Thyroid gland (tissue), 4 donors: ENCODE measurements around the gene DISC1. TPM values are rescaled to one million over a fixed set of nuclear protein-coding genes. Genes with fewer than 3 reads are reported as not detected.
"Not testable (repeated sequence)": the region's sequence is repeated elsewhere in the genome, so short reads cannot be mapped to it uniquely, and the experiment has no call there.

ENCODE experiments used
- DNase-seq, 2 donors: peaks; one replicate each; pipeline ENCODE4 v3.0.0-alpha.2; 2019
- H3K27ac ChIP-seq, 3 donors: fragments of 200-600 bp; sonication (generic); 1 replicate in 2 of 3; 2 replicates in 1 of 3; pipeline ENCODE4 v1.5.1; 2016 to 2019; ENCODE audit warnings: mild to moderate bottlenecking in 1 of 3, moderate library complexity in 1 of 3
- H3K27me3 ChIP-seq: fragments of 200-600 bp; sonication (generic); one replicate; pipeline ENCODE4 v1.5.1; 2019
- H3K36me3 ChIP-seq, 2 donors: fragments of 200-600 bp; sonication (generic); one replicate each; pipeline ENCODE4 v1.5.1; 2016 to 2019
- H3K4me1 ChIP-seq, 2 donors: fragments of 200-600 bp; sonication (generic); one replicate each; pipeline ENCODE4 v1.5.1; 2017 to 2019
- H3K4me3 ChIP-seq, 3 donors: fragments of 200-600 bp; sonication (generic); replicated peaks in 1 of 3; 1 replicate in 2 of 3; 2 replicates in 1 of 3; pipeline ENCODE4 v1.5.1; 2016; ENCODE audit warnings: mild to moderate bottlenecking in 1 of 3
- H3K9me3 ChIP-seq: fragments of 200-600 bp; sonication (generic); one replicate; pipeline ENCODE4 v1.5.1; 2017
- CTCF ChIP-seq, 6 experiments: fragments of 200-600 bp in 3 of 6; fragments of 450-650 bp in 3 of 6; sonication (generic) in 3 of 6; IDR thresholded peaks; one replicate each; pipeline ENCODE4 v1.5.1; 2016 to 2019; ENCODE audit warnings: antibody characterized with exemption in 6 of 6, mild to moderate bottlenecking in 2 of 6, inconsistent platforms in 1 of 6, moderate library complexity in 1 of 6
- POLR2A ChIP-seq, 2 donors: fragments of 450-650 bp; IDR thresholded peaks; one replicate each; pipeline ENCODE4 v1.6.1; 2017; ENCODE audit warnings: antibody characterized with exemption in 2 of 2, mild to moderate bottlenecking in 2 of 2, moderate library complexity in 1 of 2
- WGBS, 2 donors: methylation state at CpG; one replicate each; pipeline ENCODE4 v1.1.5; 2017; 5-methylcytosine and 5-hydroxymethylcytosine counted together
- intact Hi-C: fragments of 100-400 bp; cut with DNase I; formaldehyde crosslinking; loops from one replicate; pipeline ENCODE4 v1.15.1; 2023
- total RNA-seq, 4 donors: library from RNA; depleted of rRNA; stranded (reverse); fragments of >200 nt; gene quantifications; one replicate each; pipeline ENCODE4 v1.2.3, GENCODE V29; 2016

Gene DISC1
- total RNA-seq, 4 donors from 2014 or later, result 6.9 to 17.7 (median 9.8) TPM

DNA sequence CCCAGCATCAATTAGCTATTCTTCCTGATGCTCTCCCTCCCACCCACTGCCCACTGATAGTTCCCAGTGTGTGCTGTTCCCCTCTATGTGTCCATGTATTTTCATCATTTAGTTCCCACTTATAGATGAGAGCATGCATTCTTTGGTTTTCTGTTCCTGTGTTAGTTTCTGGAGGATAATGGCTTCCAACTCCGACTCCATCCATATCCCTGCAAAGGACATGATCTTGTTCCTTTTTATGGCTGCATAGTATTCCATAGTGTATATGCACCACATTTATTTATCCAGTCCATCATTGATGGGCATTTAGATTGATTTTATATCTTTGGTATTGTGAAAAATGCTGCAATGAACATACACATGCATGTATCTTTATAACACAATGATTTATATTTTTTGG, 30.2 kb downstream of the DISC1 start:
- Histone ChIP-seq H3K4me1 (no peaks in the 10 kb centered on the region), H3K4me3 (no peak overlapping the region), H3K9me3 (no peaks in the 10 kb centered on the region), H3K27ac (no peak overlapping the region), H3K36me3 (no peaks in the 10 kb centered on the region), H3K27me3 (no peaks in the 10 kb centered on the region)
- 92 to 94% methylated on average over 1 of the region's 1 CpG for WGBS, 2 donors
- TF ChIP-seq POLR2A (IDR thresholded peaks at IDR 0.05) (no peak), CTCF (IDR thresholded peaks at IDR 0.05) (no peak)
- intact Hi-C loops, result no loop called here
- DNase-seq, result no peak

GRCh38 chr1:231658223-231658622, 31.6 kb downstream of the DISC1 start:
- H3K4me1 ChIP-seq, DNase-seq, H3K36me3 ChIP-seq, H3K27me3 ChIP-seq, intact Hi-C loops, H3K4me3 ChIP-seq, H3K9me3 ChIP-seq, H3K27ac ChIP-seq: not testable (repeated sequence)
- 100% methylated on average over 1 of the region's 1 CpG for WGBS, 2 donors

- DNase-seq, result no peak
- Histone ChIP-seq H3K9me3 (no peaks in the 10 kb centered on the region), H3K27me3 (no peaks in the 10 kb centered on the region), H3K4me1 (no peaks in the 10 kb centered on the region), H3K4me3 (no peak overlapping the region), H3K36me3 (no peaks in the 10 kb centered on the region), H3K27ac (no peak overlapping the region)
- no peak for TF ChIP-seq CTCF (IDR thresholded peaks at IDR 0.05)
- no peak for TF ChIP-seq POLR2A (IDR thresholded peaks at IDR 0.05)
- intact Hi-C loops, result no loop called here
- 100% methylated on average over 3 of the region's 3 CpGs for WGBS, 2 donors
These were observed 33.6 kb downstream of the DISC1 start for GRCh38 chr1:231660198-231660597.

DNA sequence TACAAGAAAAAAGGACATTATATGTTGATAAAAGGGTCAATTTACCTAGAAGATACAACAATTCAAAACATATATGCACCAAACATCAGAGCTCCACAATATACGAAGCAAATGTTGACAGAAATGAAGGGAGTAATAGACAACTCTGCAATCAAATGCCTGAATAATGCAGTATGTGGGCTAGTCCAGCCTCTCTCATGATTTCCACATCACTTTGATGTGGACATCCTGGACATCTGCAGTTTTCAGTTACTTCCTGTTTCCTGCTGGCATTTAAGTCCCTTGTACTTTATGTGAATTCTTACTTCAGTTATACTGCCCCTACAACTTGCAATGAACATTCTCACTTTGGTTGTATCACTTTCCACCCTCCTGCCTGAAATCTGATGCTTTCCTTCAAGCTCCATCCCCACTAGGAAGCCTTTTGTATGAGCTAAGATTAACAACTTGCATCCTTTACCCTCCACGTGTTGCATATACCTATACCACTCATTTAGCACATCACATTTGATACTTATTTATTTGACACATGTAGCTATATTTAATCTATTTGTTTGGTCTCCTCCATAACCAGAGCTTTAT, 36.7 kb downstream of the DISC1 start:
- intact Hi-C loops, result no loop called here
- 82 to 85% methylated on average over 2 of the region's 2 CpGs for WGBS, 2 donors
- Histone ChIP-seq H3K27me3 (no peaks in the 10 kb centered on the region), H3K4me3 (no peak overlapping the region), H3K9me3 (no peaks in the 10 kb centered on the region), H3K4me1 (no peaks in the 10 kb centered on the region), H3K36me3 (no peaks in the 10 kb centered on the region), H3K27ac (no peak overlapping the region)
- TF ChIP-seq CTCF (IDR thresholded peaks at IDR 0.05), result no peak
- TF ChIP-seq POLR2A (IDR thresholded peaks at IDR 0.05), result no peak
- no peak for DNase-seq

DNA sequence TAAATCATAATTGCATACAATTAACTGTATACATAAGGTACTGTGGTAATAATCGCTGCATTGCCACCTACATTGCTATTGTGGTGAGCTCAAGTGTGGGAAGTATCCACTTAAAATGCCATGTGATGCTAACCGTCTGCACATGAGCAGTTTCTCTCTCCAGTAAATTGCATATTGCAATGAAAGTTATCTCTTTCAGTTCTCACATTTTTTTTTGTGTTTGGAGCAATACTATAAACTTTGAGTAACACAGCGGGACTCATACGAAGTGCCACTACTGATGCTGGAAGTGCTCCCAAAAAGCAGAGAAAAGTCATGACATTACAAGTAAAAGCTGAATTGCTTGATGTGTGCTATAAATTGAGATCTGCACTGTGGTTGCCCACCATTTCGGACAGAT, 38.5 kb downstream of the DISC1 start:
- WGBS, 2 donors, result 73 to 79% methylated on average over 5 of the region's 5 CpGs
- TF ChIP-seq POLR2A (IDR thresholded peaks at IDR 0.05) (no peak), CTCF (IDR thresholded peaks at IDR 0.05) (no peak)
- no peak for DNase-seq
- no peaks in the 10 kb centered on the region for H3K9me3 ChIP-seq
- H3K4me3 ChIP-seq, result no peak overlapping the region
- no peaks in the 10 kb centered on the region for H3K36me3 ChIP-seq
- intact Hi-C loops, result no loop called here
- H3K27me3 ChIP-seq, result no peaks in the 10 kb centered on the region
- no peak overlapping the region for H3K27ac ChIP-seq
- H3K4me1 ChIP-seq, result no peaks in the 10 kb centered on the region

- WGBS, 2 donors, result 87 to 90% methylated on average over 3 of the region's 3 CpGs
- intact Hi-C loops, result no loop called here
- no peak overlapping the region for H3K27ac ChIP-seq
- H3K27me3 ChIP-seq, result no peaks in the 10 kb centered on the region
- H3K36me3 ChIP-seq, result no peaks in the 10 kb centered on the region
- no peaks in the 10 kb centered on the region for H3K9me3 ChIP-seq
- TF ChIP-seq POLR2A (IDR thresholded peaks at IDR 0.05) (no peak), CTCF (IDR thresholded peaks at IDR 0.05) (no peak)
- no peak for DNase-seq
- no peak overlapping the region for H3K4me3 ChIP-seq
- no peaks in the 10 kb centered on the region for H3K4me1 ChIP-seq
These were observed 39.1 kb downstream of the DISC1 start for GRCh38 chr1:231665726-231666125.
